SK-N-SH treated with all-trans-retinoic acid at 6 μM for 48 hours (cell line): Measurements from ENCODE around the gene CHST15.

Source experiments
- ATAC-seq: fragments of 200-7000 bp; cut with Tn5 transposase; 3 replicates; pipeline ENCODE4 v1.9.1; 2020; ENCODE audit warnings: mild to moderate bottlenecking, moderate library complexity
- ARNTL ChIP-seq: fragments of 450-650 bp; formaldehyde crosslinking; IDR thresholded peaks from 2 replicates; pipeline ENCODE4 v1.5.0; 2020; ENCODE audit warnings: low read depth, mild to moderate bottlenecking, moderate library complexity, borderline replicate concordance
- BACH2 ChIP-seq: fragments of 250-450 bp; sonication (Bioruptor Pico); IDR thresholded peaks from 2 replicates; pipeline ENCODE4 v1.9.0; 2021; ENCODE audit warnings: mild to moderate bottlenecking, borderline replicate concordance
- CREB5 ChIP-seq: fragments of 250-450 bp; sonication (Bioruptor Pico); IDR thresholded peaks from 2 replicates; pipeline ENCODE4 v1.5.1; 2020; ENCODE audit warnings: low read depth, mild to moderate bottlenecking, moderate library complexity
- CSDC2 ChIP-seq: fragments of 250-450 bp; sonication (Bioruptor Pico); IDR thresholded peaks from 2 replicates; pipeline ENCODE4 v1.5.0; 2020; ENCODE audit warnings: mild to moderate bottlenecking, moderate library complexity
- CSRNP3 ChIP-seq: fragments of 250-450 bp; sonication (Bioruptor Pico); IDR thresholded peaks from 2 replicates; pipeline ENCODE4 v1.5.1; 2021; ENCODE audit warnings: mild to moderate bottlenecking, moderate library complexity
- ESRRG ChIP-seq: fragments of 250-450 bp; sonication (Bioruptor Pico); IDR thresholded peaks from 2 replicates; pipeline ENCODE4 v1.6.1; 2021; ENCODE audit warnings: mild to moderate bottlenecking
- ISL1 ChIP-seq: fragments of 250-450 bp; sonication (Bioruptor Pico); IDR thresholded peaks from 2 replicates; pipeline ENCODE4 v2.1.2; 2022; ENCODE audit warnings: mild to moderate bottlenecking, moderate library complexity
- OSR1 ChIP-seq: fragments of 250-450 bp; sonication (Bioruptor Pico); IDR thresholded peaks from 2 replicates; pipeline ENCODE4 v1.8.0; 2022; ENCODE audit warnings: moderate library complexity, mild to moderate bottlenecking, inconsistent platforms
- POU6F1 ChIP-seq: fragments of 250-450 bp; sonication (Bioruptor Pico); IDR thresholded peaks from 2 replicates; pipeline ENCODE4 v1.8.0; 2021; ENCODE audit warnings: low read depth, mild to moderate bottlenecking, moderate library complexity, borderline replicate concordance
- PPARA ChIP-seq: fragments of 250-450 bp; sonication (Bioruptor Pico); IDR thresholded peaks from 2 replicates; pipeline ENCODE4 v1.5.0; 2020; ENCODE audit warnings: mild to moderate bottlenecking, borderline replicate concordance
- RARB ChIP-seq: fragments of 250-450 bp; sonication (Bioruptor Pico); IDR thresholded peaks from 2 replicates; pipeline ENCODE4 v1.8.0; 2021; ENCODE audit warnings: mild to moderate bottlenecking, moderate library complexity
- SNAI2 ChIP-seq: fragments of 250-450 bp; sonication (Bioruptor Pico); IDR thresholded peaks from 2 replicates; pipeline ENCODE4 v1.5.0; 2020; ENCODE audit warnings: mild to moderate bottlenecking, moderate library complexity
- TCF4 ChIP-seq: fragments of 250-450 bp; sonication (Bioruptor Pico); IDR thresholded peaks from 2 replicates; pipeline ENCODE4 v1.8.0; 2021; ENCODE audit warnings: mild to moderate bottlenecking, moderate library complexity, borderline replicate concordance
- ZC3H10 ChIP-seq: fragments of 250-450 bp; sonication (Bioruptor Pico); IDR thresholded peaks from 2 replicates; pipeline ENCODE4 v1.5.1; 2021; ENCODE audit warnings: mild to moderate bottlenecking, moderate library complexity
- ZFP3 ChIP-seq: fragments of 250-450 bp; sonication (Bioruptor Pico); IDR thresholded peaks from 2 replicates; pipeline ENCODE4 v1.5.0; 2020; ENCODE audit warnings: mild to moderate bottlenecking, moderate library complexity
- ZFP30 ChIP-seq: fragments of 450-650 bp; formaldehyde crosslinking; IDR thresholded peaks from 2 replicates; pipeline ENCODE4 v1.5.0; 2022; ENCODE audit warnings: mild to moderate bottlenecking, moderate library complexity
- ZNF565 ChIP-seq: fragments of 450-650 bp; formaldehyde crosslinking; conservative IDR thresholded peaks from 2 replicates; pipeline ENCODE4 v1.5.0; 2020; ENCODE audit warnings: low read depth, mild to moderate bottlenecking, moderate library complexity
- ZNF70 ChIP-seq: fragments of 450-650 bp; formaldehyde crosslinking; IDR thresholded peaks from 2 replicates; pipeline ENCODE4 v1.5.0; 2020; ENCODE audit warnings: mild to moderate bottlenecking, moderate library complexity
- ZNF8 ChIP-seq: fragments of 450-650 bp; formaldehyde crosslinking; IDR thresholded peaks from 2 replicates; pipeline ENCODE4 v1.5.0; 2020; ENCODE audit warnings: mild to moderate bottlenecking, moderate library complexity
- TF ChIP-seq, protein P1 (sequence below): fragments of 250-450 bp; sonication (Bioruptor Pico); IDR thresholded peaks from 2 replicates; pipeline ENCODE4 v1.5.0; 2020; ENCODE audit warnings: mild to moderate bottlenecking, moderate library complexity
- TF ChIP-seq, protein P2 (sequence below): fragments of 250-450 bp; sonication (Bioruptor Pico); IDR thresholded peaks from 2 replicates; pipeline ENCODE4 v1.8.0; 2020; ENCODE audit warnings: mild to moderate bottlenecking, moderate library complexity, borderline replicate concordance

CHST15 gene

GRCh38 chr10:124012991-124013390, 80.4 kb downstream of the CHST15 start:
- ATAC-seq, result no peak
- TF ChIP-seq CSRNP3 (CRISPR knock-in tag) (no peak), ZFP30 (no peak), ZC3H10 (CRISPR knock-in tag) (no peak), RARB (no peak), ZFP3 (CRISPR knock-in tag) (no peak), PPARA (CRISPR knock-in tag) (no peak), TCF4 (no peak), ISL1 (no peak), SNAI2 (CRISPR knock-in tag) (no peak), POU6F1 (CRISPR knock-in tag) (no peak), ZNF70 (no peak)
- TF ChIP-seq, protein P1, sequence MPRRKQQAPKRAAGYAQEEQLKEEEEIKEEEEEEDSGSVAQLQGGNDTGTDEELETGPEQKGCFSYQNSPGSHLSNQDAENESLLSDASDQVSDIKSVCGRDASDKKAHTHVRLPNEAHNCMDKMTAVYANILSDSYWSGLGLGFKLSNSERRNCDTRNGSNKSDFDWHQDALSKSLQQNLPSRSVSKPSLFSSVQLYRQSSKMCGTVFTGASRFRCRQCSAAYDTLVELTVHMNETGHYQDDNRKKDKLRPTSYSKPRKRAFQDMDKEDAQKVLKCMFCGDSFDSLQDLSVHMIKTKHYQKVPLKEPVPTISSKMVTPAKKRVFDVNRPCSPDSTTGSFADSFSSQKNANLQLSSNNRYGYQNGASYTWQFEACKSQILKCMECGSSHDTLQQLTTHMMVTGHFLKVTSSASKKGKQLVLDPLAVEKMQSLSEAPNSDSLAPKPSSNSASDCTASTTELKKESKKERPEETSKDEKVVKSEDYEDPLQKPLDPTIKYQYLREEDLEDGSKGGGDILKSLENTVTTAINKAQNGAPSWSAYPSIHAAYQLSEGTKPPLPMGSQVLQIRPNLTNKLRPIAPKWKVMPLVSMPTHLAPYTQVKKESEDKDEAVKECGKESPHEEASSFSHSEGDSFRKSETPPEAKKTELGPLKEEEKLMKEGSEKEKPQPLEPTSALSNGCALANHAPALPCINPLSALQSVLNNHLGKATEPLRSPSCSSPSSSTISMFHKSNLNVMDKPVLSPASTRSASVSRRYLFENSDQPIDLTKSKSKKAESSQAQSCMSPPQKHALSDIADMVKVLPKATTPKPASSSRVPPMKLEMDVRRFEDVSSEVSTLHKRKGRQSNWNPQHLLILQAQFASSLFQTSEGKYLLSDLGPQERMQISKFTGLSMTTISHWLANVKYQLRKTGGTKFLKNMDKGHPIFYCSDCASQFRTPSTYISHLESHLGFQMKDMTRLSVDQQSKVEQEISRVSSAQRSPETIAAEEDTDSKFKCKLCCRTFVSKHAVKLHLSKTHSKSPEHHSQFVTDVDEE (CRISPR knock-in tag), result no peak
- TF ChIP-seq, protein P2, sequence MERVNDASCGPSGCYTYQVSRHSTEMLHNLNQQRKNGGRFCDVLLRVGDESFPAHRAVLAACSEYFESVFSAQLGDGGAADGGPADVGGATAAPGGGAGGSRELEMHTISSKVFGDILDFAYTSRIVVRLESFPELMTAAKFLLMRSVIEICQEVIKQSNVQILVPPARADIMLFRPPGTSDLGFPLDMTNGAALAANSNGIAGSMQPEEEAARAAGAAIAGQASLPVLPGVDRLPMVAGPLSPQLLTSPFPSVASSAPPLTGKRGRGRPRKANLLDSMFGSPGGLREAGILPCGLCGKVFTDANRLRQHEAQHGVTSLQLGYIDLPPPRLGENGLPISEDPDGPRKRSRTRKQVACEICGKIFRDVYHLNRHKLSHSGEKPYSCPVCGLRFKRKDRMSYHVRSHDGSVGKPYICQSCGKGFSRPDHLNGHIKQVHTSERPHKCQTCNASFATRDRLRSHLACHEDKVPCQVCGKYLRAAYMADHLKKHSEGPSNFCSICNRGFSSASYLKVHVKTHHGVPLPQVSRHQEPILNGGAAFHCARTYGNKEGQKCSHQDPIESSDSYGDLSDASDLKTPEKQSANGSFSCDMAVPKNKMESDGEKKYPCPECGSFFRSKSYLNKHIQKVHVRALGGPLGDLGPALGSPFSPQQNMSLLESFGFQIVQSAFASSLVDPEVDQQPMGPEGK (CRISPR knock-in tag), result no peak

DNA sequence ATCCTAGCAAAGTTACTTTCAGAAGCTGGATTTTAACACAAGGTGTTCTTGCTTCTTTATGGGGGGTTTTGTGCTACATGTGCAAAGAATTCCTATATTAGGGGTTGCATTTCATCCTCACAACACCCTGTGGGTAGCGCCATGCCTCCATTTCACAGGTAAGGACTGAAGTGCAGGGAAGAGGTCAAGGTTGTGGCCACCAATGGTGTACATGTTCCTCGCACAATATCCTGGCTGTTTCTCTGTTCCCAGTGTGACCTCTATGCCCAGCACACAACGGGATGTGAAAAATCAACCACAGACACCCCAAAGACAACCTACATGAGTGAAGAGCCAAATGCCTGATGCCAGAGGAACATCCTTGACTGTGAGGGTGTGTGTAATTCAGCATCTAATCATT, 80.8 kb downstream of the CHST15 start:
- no peak for ATAC-seq
- TF ChIP-seq ZC3H10 (CRISPR knock-in tag), result no peak
- TF ChIP-seq ISL1, result no peak
- no peak for TF ChIP-seq BACH2 (CRISPR knock-in tag)
- no peak for TF ChIP-seq ZFP3 (CRISPR knock-in tag)
- no peak for TF ChIP-seq ZNF565 (CRISPR knock-in tag)
- TF ChIP-seq TCF4, result no peak
- TF ChIP-seq RARB, result no peak
- no peak for TF ChIP-seq OSR1 (CRISPR knock-in tag)
- no peak for TF ChIP-seq CREB5 (CRISPR knock-in tag)
- TF ChIP-seq PPARA (CRISPR knock-in tag), result no peak
- TF ChIP-seq SNAI2 (CRISPR knock-in tag), result no peak
- no peak for TF ChIP-seq CSDC2
- TF ChIP-seq CSRNP3 (CRISPR knock-in tag), result no peak
- TF ChIP-seq ESRRG, result no peak
- TF ChIP-seq POU6F1 (CRISPR knock-in tag), result no peak
- no peak for TF ChIP-seq ZFP30
- no peak for TF ChIP-seq ARNTL
- TF ChIP-seq, protein P1 (CRISPR knock-in tag), result no peak
- TF ChIP-seq ZNF70, result no peak
- TF ChIP-seq ZNF8 (CRISPR knock-in tag), result no peak
